HG02885 (cell line): ENCODE measurements around the gene HORMAD1.
"Not testable (repeated sequence)": the region's sequence is repeated elsewhere in the genome, so short reads cannot be mapped to it uniquely, and the experiment has no call there.

Source experiments
- ATAC-seq: cut with Tn5 transposase; IDR thresholded peaks from one replicate; pipeline ENCODE4 v1.9.1; 2021; ENCODE audit warnings: mild to moderate bottlenecking; ENCODE audit not compliant: unreplicated experiment, poor library complexity

The HORMAD1 gene

GRCh38 chr1:150703427-150703826 is 17.3 kb downstream of the HORMAD1 start:
- no peak for ATAC-seq

- peak; percentile 99 for ATAC-seq
Observed at GRCh38 chr1:150696995-150697927, 23.4 kb downstream of the HORMAD1 start, which contains the start of gene GOLPH3L. Gene GOLPH3L, minus strand, starts transcription at chr1:150697154. Its CDS starts 2,316 bp downstream, at chr1:150694838.

GRCh38 chr1:150696590-150696989 is 24.1 kb downstream of the HORMAD1 start:
- no peak for ATAC-seq

GRCh38 chr1:150696162-150696561 is 24.5 kb downstream of the HORMAD1 start:
- no peak for ATAC-seq

GRCh38 chr1:150695561-150695960 is 25.1 kb downstream of the HORMAD1 start:
- no peak for ATAC-seq

- no peak for ATAC-seq
Observed at GRCh38 chr1:150692720-150693119, 28.0 kb downstream of the HORMAD1 start.

- ATAC-seq = no peak
Observed at GRCh38 chr1:150688763-150689162, 31.9 kb downstream of the HORMAD1 start.

- ATAC-seq = no peak
Observed at GRCh38 chr1:150686275-150686674, 34.4 kb downstream of the HORMAD1 start.

GRCh38 chr1:150683914-150684313 is 36.8 kb downstream of the HORMAD1 start:
- no peak for ATAC-seq

- ATAC-seq = no peak
Observed at GRCh38 chr1:150678988-150679387, 41.7 kb downstream of the HORMAD1 start.

GRCh38 chr1:150674881-150675280 is 45.8 kb downstream of the HORMAD1 start:
- no peak for ATAC-seq

- ATAC-seq = no peak
Observed at GRCh38 chr1:150663321-150663720, 57.4 kb downstream of the HORMAD1 start.

GRCh38 chr1:150662811-150663210 is 57.9 kb downstream of the HORMAD1 start:
- no peak for ATAC-seq

- no peak for ATAC-seq
Observed at GRCh38 chr1:150661156-150661555, 59.5 kb downstream of the HORMAD1 start.

- ATAC-seq = no peak
Observed at GRCh38 chr1:150660584-150660983, 60.1 kb downstream of the HORMAD1 start.

- not testable (repeated sequence) for ATAC-seq
Observed at GRCh38 chr1:150657064-150657463, 63.6 kb downstream of the HORMAD1 start.

- ATAC-seq = not testable (repeated sequence)
Observed at GRCh38 chr1:150654635-150655034, 66.1 kb downstream of the HORMAD1 start.

GRCh38 chr1:150650193-150650592 is 70.5 kb downstream of the HORMAD1 start:
- no peak for ATAC-seq

GRCh38 chr1:150649441-150650075 is 71.1 kb downstream of the HORMAD1 start:
- ATAC-seq = no peak
